HS-5 (cell line): Measurements from ENCODE around the gene CD55.

Experiments
- DNase-seq: peaks from one replicate; pipeline ENCODE4 v3.0.0-alpha.2; 2012; ENCODE audit warnings: low read depth

The CD55 gene

GRCh38 chr1:207330011-207330710 is 8.7 kb downstream of the CD55 start:
- DNase-seq = no peak

- DNase-seq = no peak
These were observed 10.2 kb downstream of the CD55 start for GRCh38 chr1:207331354-207332313.

GRCh38 chr1:207333009-207333600 is 11.6 kb downstream of the CD55 start:
- no peak for DNase-seq

GRCh38 chr1:207333620-207334019 is 12.1 kb downstream of the CD55 start:
- DNase-seq = no peak

DNA sequence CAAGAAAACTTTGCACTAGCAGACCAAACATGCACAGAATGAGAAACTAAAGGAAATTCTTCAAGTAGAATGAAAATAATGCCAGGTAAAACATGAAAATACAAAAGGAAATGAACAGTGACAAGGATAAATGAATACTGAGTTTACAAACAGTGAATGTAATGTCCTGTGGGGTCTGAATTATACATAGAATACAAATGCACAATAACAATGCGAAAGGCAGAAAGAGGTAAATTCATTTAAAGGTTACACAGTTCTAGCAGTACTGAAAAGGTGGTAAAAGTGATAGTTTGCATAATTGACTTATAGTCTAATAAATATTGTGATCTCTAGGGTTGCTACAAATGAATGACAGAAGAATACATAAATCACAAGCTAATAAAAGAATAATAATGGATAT is 12.9 kb downstream of the CD55 start:
- no peak for DNase-seq

DNA sequence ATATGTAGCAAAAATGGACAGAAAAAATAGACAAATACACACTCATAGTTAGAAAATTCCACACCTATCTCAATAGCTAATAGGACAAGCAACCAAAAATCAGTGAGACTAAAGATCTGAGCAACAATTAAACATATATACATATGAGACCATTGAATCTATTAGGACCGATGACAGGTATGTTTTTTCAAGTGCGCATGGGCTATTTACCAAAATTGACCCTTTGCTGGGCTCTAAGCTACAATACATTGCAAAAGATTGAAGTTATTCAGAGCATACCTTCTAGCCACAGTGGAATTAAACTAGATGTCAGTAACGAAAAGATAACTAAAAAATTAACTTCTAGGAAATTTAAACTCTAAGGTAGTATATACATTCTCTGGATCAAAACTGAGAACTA is 13.7 kb downstream of the CD55 start:
- DNase-seq = no peak

DNA sequence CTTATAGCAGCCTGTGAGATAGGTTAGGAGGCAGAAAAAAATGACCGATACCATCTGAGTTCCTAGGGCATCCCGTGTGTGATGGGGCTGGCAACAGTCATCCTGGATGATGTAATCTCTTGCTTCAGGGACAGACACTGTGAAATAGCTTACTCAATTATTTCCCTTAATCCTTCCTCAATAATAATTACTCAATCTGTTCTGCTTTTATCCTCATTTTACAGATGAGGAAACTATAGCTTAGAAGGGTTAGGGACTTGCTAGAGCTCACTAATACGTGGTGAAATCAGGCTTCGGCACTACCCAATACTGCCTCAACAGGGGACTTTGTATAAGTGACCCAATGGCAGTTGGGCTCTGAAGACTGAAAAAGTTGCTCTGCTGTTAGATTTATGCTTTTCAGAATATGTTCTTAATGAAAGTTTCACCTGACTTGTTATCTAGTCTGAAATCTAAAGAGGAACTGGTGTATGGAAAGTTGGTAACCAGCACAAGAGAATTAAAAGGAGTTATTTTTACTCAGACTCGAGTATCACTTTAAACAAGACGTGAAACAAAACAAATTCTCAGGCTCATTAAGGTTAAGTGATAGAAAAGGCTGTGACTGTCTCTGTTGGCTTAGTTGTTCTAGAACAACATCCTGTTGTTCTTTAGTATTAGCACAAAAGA is 14.4 kb downstream of the CD55 start:
- no peak for DNase-seq

DNA sequence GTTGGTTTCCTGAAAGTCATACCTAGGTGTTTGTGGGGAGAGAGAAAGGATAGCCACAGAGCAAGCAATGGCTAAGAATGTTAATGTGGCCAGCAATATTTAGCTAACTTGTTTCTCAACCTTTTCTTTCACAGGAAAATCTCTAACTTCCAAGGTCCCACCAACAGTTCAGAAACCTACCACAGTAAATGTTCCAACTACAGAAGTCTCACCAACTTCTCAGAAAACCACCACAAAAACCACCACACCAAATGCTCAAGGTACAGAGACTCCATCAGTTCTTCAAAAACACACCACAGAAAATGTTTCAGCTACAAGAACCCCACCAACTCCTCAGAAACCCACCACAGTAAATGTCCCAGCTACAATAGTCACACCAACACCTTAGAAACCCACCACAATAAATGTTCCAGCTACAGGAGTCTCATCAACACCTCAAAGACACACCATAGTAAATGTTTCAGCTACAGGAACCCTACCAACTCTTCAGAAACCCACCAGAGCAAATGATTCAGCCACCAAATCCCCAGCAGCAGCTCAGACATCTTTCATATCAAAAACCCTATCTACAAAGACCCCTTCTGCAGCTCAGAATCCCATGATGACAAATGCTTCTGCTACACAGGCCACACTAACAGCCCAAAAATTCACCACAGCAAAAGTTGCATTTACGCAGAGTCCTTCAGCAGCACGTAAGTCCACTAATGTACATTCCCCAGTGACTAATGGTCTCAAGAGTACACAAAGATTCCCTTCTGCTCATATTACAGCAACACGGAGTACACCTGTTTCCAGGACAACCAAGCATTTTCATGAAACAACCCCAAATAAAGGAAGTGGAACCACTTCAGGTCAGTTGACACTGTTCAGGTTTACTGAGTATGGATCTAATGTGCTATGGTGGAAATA is 15.3 kb downstream of the CD55 start:
- DNase-seq = no peak

GRCh38 chr1:207342332-207342731 is 20.9 kb downstream of the CD55 start:
- no peak for DNase-seq

- no peak for DNase-seq
These were observed 22.2 kb downstream of the CD55 start for GRCh38 chr1:207343675-207344074.

- no peak for DNase-seq
These were observed 22.7 kb downstream of the CD55 start for GRCh38 chr1:207344221-207344620.

DNA sequence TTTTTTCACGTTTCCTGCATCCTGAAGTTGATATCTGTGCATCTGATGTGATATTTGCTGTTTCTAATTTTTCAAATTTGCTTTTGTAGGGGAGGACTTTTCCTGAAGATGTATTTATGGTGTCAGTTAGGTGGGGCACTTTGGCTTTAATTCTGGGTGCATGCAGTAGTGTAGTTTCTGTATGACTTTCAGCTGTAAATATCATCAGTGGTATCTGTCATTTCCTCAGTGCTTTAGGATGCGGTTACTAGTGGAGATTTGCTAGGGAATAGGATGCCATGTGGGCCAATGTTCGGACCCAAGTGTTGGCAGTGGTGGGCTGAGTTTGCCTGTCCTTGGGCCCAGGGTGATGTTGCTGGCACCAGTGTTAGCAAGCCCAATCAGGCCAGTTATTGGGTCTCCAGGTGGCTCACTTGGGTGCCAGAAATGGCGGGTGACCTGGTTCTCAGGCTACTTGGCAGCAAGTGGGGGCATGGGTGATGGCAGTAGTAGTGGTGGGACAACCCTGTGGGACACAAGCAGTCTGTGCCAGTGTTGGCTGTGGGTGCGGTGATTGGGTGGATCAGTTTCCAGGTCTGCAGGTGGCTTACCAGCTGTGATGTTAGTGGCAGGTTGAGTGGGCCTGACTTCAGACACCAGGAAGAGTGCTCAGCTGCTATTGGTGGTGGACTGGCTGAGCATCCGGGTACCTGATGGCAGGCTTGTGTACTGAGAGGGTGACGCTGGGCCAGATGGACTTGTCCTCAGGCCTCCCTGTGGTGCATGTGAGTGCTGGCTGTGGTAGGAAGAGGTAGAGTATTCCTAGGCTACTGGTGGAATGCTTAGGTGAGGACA is 24.4 kb downstream of the CD55 start:
- DNase-seq = no peak

DNA sequence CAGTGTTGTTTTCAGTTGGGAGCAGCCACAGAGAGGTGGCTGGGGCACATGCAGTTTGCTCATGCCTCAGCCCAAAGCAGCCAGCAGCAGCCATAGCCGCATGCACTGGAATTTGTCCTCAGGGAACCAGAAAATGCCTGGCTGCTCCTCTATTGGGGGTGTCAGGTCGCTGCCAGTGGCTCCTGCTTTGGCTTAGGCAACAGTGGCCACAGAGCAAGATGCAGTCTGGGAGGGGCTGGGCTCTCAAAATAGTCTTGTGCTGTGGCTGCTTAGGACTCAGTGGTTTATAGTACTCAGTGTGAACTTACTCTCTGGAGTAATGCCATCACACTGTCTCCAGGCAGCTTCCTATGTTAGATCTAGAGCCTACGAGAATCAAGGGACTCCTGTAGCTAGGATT is 25.0 kb downstream of the CD55 start:
- DNase-seq = no peak

GRCh38 chr1:207349979-207350378 is 28.5 kb downstream of the CD55 start:
- DNase-seq = no peak

DNA sequence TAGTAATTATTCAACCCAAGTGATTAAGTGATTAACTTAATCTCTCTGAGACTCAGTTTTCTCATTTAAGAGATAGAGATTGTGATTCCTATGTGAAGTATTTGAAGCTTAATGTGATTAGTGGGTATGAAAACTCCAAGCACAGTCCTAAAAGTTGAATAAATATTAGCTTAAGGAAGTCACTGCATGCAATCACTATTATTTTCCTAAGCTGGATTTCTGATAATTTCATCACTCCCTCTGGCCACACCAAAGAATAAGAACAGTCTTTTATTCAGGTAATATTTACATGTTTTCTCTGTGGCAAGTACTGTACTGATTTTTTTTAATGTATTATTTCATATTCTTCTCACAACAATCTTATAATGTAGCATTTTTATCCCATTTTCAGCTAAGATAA is 31.1 kb downstream of the CD55 start:
- DNase-seq = no peak

DNA sequence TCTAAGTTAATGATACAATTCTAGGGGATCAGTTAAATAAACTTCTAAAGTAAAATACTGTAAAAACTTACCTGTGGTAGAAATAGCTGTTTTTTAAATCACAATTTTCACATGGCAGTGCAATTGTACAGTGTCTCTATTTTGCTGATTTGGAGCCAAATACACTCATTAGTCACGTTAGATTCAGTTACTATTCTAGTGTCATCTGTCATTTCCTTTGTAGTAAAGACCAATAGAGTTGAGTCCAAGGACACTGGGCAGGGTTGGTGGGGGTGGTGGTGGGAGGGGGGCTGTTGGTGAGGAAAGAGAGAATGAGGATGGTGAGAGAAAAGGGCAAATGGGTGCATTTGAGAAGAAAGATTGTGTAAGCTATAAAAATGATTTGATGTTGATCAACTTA is 33.6 kb downstream of the CD55 start:
- DNase-seq = no peak

DNA sequence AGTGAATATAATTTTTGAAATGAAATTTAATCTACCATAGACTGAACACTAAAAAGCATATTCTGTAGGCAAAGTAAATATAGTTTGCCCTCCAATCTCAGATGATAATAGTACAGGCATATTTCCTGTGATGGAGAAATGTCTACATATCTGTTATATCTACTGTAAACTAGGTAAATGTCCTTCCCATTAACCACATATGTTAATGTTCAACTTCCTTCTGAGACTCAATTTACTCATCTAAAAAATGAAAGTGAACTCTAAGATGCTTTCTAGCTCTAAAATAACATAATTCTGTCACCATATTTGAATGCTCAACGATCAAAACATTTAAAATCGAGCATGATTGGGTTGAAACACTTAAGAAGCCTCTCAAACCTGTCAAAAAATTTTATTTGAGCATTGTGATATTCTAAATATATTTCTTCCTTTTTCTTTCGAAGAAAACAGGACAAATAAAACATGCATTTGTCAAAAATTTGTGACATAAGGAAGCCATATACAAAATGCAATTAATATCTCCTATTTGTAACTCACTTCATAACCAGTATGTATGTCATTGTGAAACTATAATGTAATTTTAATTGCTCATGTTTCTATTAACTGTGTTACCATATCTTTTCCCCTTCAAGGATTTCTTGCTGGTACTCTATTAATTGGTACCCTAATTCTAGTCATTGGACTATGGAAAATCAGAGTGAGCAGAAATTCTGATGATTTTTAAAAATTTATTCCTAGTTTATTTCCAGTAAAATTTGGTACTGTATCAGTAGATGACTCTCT is 34.2 kb downstream of the CD55 start:
- no peak for DNase-seq

GRCh38 chr1:207361029-207361428 is 39.6 kb downstream of the CD55 start:
- DNase-seq = no peak

DNA sequence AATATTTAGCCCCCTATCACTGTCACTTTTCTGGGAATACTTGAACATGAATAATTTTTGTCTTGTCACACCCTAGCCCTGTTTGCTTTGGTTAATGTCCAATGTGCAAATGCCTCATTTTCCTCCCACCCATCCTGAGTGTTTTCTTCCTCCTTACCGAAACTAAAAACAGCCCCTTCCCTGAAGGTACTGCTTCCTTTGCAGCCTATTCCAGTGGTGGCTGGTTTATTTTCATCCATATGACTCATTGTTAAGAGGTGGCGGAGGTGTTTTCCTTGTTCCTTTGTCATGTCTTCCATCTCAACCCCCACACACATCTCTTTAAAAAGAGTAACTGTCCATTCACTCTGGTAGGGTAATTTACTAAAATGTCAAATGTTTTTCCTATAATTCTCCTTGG is 40.4 kb downstream of the CD55 start:
- no peak for DNase-seq
